Bronchial epithelial cell (primary cell): ENCODE measurements around the gene CREB5. TPM values are rescaled to one million over a fixed set of nuclear protein-coding genes. Genes with fewer than 3 reads are reported as not detected.
A peak's percentile ranks its signal among the peaks of the same experiment; 100 is the strongest.

Source experiments
- DNase-seq: peaks from one replicate; pipeline ENCODE4 v3.0.0-alpha.2; 2010; ENCODE audit warnings: low read depth
- FAIRE-seq: peaks from 2 replicates; lab custom pipeline; 2011; peaks lifted over from hg19 to GRCh38; lab: Jason Lieb, UNC
- H3K27me3 ChIP-seq: 2 replicates; pipeline ENCODE4 v1.5.1; 2011; ENCODE audit warnings: low read length; ENCODE audit not compliant: control insufficient read depth, insufficient read depth
- H3K36me3 ChIP-seq: 2 replicates; pipeline ENCODE4 v1.5.1; 2011; ENCODE audit warnings: low read length; ENCODE audit not compliant: control insufficient read depth, insufficient read depth
- H3K4me3 ChIP-seq: 2 replicates; pipeline ENCODE4 v1.5.1; 2011; ENCODE audit warnings: mild to moderate bottlenecking, low read depth, low read length, control low read depth
- total RNA-seq: library from RNA; depleted of rRNA; stranded (reverse); fragments of >200 nt; gene quantifications from 2 replicates; pipeline ENCODE4 v1.2.1, GENCODE V29; 2014
- TF ChIP-seq, protein P1 (sequence below): IDR thresholded peaks from 2 replicates; pipeline ENCODE4 v1.5.1; 2011; ENCODE audit warnings: mild to moderate bottlenecking, moderate library complexity, low read length, control low read depth, inconsistent platforms; ENCODE audit not compliant: insufficient read depth, severe bottlenecking

CREB5 gene
- total RNA-seq, 1 donor from 2014 or later, result 2.1 TPM

DNA sequence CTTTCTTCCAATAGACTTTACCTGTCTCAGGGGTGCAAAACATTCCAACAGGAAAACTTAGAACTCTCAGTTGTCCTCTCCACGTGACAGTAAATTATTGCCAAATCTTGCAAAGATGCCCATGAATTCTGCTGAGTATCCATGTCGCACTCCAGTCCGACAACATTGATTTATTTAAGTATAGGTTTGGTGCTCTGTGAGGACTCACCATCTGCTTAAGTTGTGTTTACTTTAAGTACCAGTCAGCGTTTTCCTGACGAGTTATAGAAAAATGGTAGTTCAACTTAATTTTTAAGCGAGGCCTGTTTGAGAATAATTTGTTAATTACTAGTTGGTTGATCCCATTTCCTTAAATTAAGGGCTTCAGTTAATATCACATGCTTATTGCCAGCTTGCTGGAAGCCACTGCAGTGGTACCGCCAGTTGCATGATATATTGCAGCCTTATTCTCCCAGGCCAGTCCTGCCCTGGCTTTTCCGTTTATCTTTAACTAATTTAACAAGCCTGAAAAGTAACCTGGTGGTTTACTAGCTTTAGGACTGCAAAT lies 27.8 kb downstream of the CREB5 start:
- Histone ChIP-seq H3K27me3 (no peaks in the 10 kb centered on the region), H3K4me3 (no peak overlapping the region), H3K36me3 (no peaks in the 10 kb centered on the region)
- no peak for FAIRE-seq
- no peak for DNase-seq
- TF ChIP-seq, protein P1, sequence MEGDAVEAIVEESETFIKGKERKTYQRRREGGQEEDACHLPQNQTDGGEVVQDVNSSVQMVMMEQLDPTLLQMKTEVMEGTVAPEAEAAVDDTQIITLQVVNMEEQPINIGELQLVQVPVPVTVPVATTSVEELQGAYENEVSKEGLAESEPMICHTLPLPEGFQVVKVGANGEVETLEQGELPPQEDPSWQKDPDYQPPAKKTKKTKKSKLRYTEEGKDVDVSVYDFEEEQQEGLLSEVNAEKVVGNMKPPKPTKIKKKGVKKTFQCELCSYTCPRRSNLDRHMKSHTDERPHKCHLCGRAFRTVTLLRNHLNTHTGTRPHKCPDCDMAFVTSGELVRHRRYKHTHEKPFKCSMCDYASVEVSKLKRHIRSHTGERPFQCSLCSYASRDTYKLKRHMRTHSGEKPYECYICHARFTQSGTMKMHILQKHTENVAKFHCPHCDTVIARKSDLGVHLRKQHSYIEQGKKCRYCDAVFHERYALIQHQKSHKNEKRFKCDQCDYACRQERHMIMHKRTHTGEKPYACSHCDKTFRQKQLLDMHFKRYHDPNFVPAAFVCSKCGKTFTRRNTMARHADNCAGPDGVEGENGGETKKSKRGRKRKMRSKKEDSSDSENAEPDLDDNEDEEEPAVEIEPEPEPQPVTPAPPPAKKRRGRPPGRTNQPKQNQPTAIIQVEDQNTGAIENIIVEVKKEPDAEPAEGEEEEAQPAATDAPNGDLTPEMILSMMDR, result no peak

DNA sequence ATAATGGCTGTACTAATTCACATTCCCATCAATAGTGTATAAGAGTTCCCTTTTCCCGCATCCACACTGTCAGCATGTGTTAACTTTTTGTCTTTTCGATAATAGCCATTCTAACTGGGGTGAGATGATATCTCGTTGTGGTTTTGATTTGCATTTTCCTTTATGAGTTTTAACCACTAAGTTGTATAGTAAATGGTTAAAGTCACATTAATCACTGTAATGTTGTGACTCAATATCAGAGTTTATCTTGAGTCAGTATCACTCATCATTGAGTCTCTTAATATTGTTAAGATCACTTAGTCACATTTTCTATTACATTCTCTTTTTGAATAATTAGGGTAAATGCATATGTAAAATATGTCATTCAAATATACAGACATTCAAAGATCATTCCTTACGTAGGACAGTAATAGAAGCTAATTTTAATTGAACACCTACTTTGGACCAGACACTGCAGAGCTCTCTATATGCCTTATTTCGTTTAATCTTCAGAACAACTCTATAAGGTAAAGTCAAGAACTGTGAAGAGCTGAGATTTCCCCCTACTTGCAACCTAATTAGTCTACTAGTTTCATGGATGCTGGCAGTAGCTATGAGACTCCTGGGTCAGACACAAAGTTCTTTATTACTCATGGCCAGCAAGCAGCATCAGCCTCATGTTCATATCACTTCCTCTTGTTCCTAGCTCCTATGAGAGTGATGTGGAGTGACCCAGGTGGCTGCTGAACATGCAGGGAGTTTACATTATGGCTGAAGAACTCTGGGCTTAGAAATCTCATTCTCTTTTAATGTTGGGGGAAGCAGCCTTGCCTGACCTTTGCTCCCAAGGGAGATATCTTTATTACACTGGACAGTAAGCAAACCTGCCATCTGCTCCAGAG lies 30.5 kb downstream of the CREB5 start:
- DNase-seq, result peak; percentile 75
- TF ChIP-seq, protein P1, result no peak
- FAIRE-seq, result no peak
- Histone ChIP-seq H3K36me3 (no peaks in the 10 kb centered on the region), H3K27me3 (no peaks in the 10 kb centered on the region), H3K4me3 (no peak overlapping the region)

DNA sequence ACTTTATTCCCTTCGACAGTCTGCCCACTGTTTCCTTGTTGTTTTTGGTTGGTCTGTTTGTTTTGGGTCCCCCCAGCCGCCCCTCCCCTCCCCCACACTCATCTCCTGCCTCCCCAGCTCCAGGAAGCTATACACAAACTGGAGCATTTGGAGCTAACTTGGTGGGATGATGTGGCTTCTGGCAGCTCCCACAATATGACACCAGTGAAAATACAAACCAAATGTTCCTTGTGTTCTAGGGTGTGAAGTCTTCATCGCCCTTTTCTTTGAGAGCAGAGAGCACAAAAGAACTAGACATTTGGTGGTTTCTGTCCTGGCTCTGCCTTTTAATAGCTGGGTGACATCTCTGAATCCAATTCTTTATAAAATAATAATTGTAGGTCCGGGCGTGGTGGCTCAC lies 33.8 kb downstream of the CREB5 start:
- H3K36me3 ChIP-seq, result no peaks in the 10 kb centered on the region
- no peaks in the 10 kb centered on the region for H3K27me3 ChIP-seq
- DNase-seq (no peak), FAIRE-seq (no peak)
- TF ChIP-seq, protein P1, result no peak
- H3K4me3 ChIP-seq, result no peak overlapping the region

DNA sequence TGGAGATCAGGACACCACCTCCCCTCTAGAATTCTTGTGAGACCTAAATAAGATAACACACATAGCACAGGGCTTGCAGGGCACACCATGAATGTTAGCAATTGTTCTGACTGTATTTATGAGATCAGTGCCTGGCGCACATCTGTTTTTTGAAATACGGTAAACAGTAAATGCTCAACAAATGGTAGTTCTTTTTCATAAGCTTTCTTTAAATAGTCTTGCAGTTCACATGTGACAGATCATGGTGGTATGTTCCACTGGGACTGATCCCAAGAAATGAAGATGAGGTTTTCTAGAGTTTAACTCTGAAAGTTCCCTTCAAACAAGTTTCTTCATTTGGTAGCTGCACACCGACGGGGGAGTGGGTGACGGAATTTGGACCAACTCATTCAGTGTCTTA lies 34.8 kb downstream of the CREB5 start:
- TF ChIP-seq, protein P1, result no peak
- Histone ChIP-seq H3K36me3 (no peaks in the 10 kb centered on the region), H3K4me3 (no peak overlapping the region), H3K27me3 (no peaks in the 10 kb centered on the region)
- FAIRE-seq (no peak), DNase-seq (no peak)

DNA sequence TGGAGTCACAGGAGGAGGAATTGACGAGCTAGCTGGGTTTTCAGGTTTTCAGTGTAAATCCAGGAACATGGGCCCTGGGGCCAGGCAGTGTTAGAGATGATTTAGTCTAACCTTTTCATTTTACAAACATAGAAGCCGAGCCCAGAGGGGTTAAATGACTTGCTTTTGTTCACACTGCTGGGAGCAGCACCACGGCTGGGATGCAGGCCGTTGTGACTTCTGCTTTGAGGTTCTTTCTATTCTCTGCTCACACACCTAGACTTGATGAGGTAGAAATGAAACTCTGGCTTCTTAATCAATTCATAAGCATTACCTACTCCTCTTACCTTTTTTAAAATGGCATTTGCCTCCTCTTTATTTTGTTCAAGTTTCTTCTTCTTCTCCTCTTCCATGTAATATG lies 36.4 kb downstream of the CREB5 start:
- no peak for DNase-seq
- TF ChIP-seq, protein P1, result no peak
- no peaks in the 10 kb centered on the region for H3K36me3 ChIP-seq
- no peak overlapping the region for H3K4me3 ChIP-seq
- no peak for FAIRE-seq
- H3K27me3 ChIP-seq, result no peaks in the 10 kb centered on the region
